A673 (cell line): ENCODE measurements around the gene GJB5. TPM values are rescaled to one million over a fixed set of nuclear protein-coding genes. Genes with fewer than 3 reads are reported as not detected.
A peak's percentile ranks its signal among the peaks of the same experiment; 100 is the strongest.

Experiments used
- BruUV-seq: library from RNA; stranded (reverse); fragments of 400-500 nt; replicated peaks from 2 replicates; lab custom pipeline; 2021; lab: Mats Ljungman, UMichigan
- CTCF ChIA-PET: fragments of 300-600 bp; sonication (Branson Sonifier 250); formaldehyde crosslinking; loops from one replicate; lab custom pipeline; 2022; ENCODE audit warnings: antibody characterized with exemption; lab: Charles Lee
- POLR2A ChIA-PET: fragments of 300-600 bp; sonication (Branson Sonifier 250); formaldehyde crosslinking; loops from one replicate; lab custom pipeline; 2022; ENCODE audit warnings: antibody characterized with exemption; ENCODE audit not compliant: low non-redundant PET; lab: Charles Lee
- DNase-seq: peaks from one replicate; pipeline ENCODE4 v3.0.0-alpha.2; 2015; ENCODE audit warnings: low spot score
- H3K27ac ChIP-seq: fragments of 200-600 bp; sonication (generic); 2 replicates; pipeline ENCODE4 v1.5.1; 2016; ENCODE audit warnings: mixed run types, low read depth, mild to moderate bottlenecking, mixed read lengths, antibody characterized with exemption, low read length; ENCODE audit not compliant: poor library complexity, severe bottlenecking
- H3K27me3 ChIP-seq: fragments of 200-600 bp; sonication (generic); replicated peaks from 2 replicates; pipeline ENCODE4 v1.6.1; 2017; ENCODE audit warnings: mixed run types, low read depth, mild to moderate bottlenecking, mixed read lengths, antibody characterized with exemption, low read length; ENCODE audit not compliant: insufficient read depth, poor library complexity
- H3K36me3 ChIP-seq: fragments of 200-600 bp; sonication (generic); 2 replicates; pipeline ENCODE4 v1.6.1; 2016; ENCODE audit warnings: mixed run types, mild to moderate bottlenecking, mixed read lengths, antibody characterized with exemption, low read length; ENCODE audit not compliant: insufficient read depth, poor library complexity, severe bottlenecking
- H3K4me1 ChIP-seq: fragments of 200-600 bp; sonication (generic); 2 replicates; pipeline ENCODE4 v1.6.1; 2017; ENCODE audit warnings: mixed run types, mild to moderate bottlenecking, mixed read lengths, antibody characterized with exemption, low read length; ENCODE audit not compliant: insufficient read depth, poor library complexity, severe bottlenecking
- H3K4me3 ChIP-seq: fragments of 200-600 bp; sonication (generic); 2 replicates; pipeline ENCODE4 v1.5.1; 2016; ENCODE audit warnings: low read depth, mixed run types, mild to moderate bottlenecking, mixed read lengths, low read length; ENCODE audit not compliant: poor library complexity, severe bottlenecking
- H3K9me3 ChIP-seq: fragments of 200-600 bp; sonication (generic); 2 replicates; pipeline ENCODE4 v1.6.1; 2016; ENCODE audit warnings: mixed run types, low read depth, mild to moderate bottlenecking, mixed read lengths, antibody characterized with exemption, low read length; ENCODE audit not compliant: poor library complexity, severe bottlenecking
- CTCF ChIP-seq: fragments of 300-800, 200-600 bp; sonication (generic); conservative IDR thresholded peaks from 2 replicates; pipeline ENCODE4 v1.5.1; 2017; ENCODE audit warnings: low read depth, mild to moderate bottlenecking, antibody characterized with exemption, low read length, moderate library complexity, mixed read lengths
- EZH2 ChIP-seq: fragments of 200-600 bp; sonication (generic); IDR thresholded peaks from 2 replicates; pipeline ENCODE4 v1.6.1; 2017; ENCODE audit warnings: borderline replicate concordance, low read depth, mild to moderate bottlenecking, mixed read lengths, antibody characterized with exemption, low read length; ENCODE audit not compliant: poor library complexity, severe bottlenecking
- intact Hi-C: fragments of 100-400 bp; cut with micrococcal nuclease; formaldehyde crosslinking; loops from one replicate; pipeline ENCODE4 v1.10.0; 2022; ENCODE audit not compliant: unreplicated experiment
- total RNA-seq: library from RNA; stranded (reverse); gene quantifications from 2 replicates; pipeline ENCODE4 v1.2.3, GENCODE V29; 2021

Gene GJB5
- total RNA-seq, 1 experiment from 2014 or later, result not detected

- CTCF ChIA-PET, result no interaction called here
- no TSS peak for BruUV-seq
- Histone ChIP-seq H3K36me3 (no peaks in the 10 kb centered on the region), H3K27me3 (peaks cover 39% of the 10 kb centered on the region), H3K4me3 (peak overlapping the region; percentile 33), H3K9me3 (no peaks in the 10 kb centered on the region), H3K27ac (no peak overlapping the region), H3K4me1 (no peaks in the 10 kb centered on the region)
- TF ChIP-seq CTCF, result no peak
- no peak for TF ChIP-seq EZH2
- intact Hi-C loops, result no loop called here
- POLR2A ChIA-PET, result no interaction called here
- DNase-seq, result no peak
Measured at GRCh38 chr1:34781844-34782391, 27.1 kb downstream of the GJB5 start.

GRCh38 chr1:34784751-34785221 lies 29.9 kb downstream of the GJB5 start:
- H3K9me3 ChIP-seq, result no peaks in the 10 kb centered on the region
- POLR2A ChIA-PET, result no interaction called here
- H3K36me3 ChIP-seq, result no peaks in the 10 kb centered on the region
- H3K4me1 ChIP-seq, result no peaks in the 10 kb centered on the region
- H3K4me3 ChIP-seq, result no peak overlapping the region
- no peak overlapping the region for H3K27ac ChIP-seq
- intact Hi-C loops, result loop anchor here (5.0 kb wide), 1 partner anchor 68 kb away; no protein-coding TSS in a partner anchor
- H3K27me3 ChIP-seq, result peaks cover 31% of the 10 kb centered on the region
- DNase-seq, result no peak
- no TSS peak for BruUV-seq
- TF ChIP-seq EZH2, result no peak
- TF ChIP-seq CTCF, result no peak
- CTCF ChIA-PET, result no interaction called here

- Histone ChIP-seq H3K36me3 (no peaks in the 10 kb centered on the region), H3K27ac (no peak overlapping the region), H3K27me3 (peaks cover 28% of the 10 kb centered on the region), H3K9me3 (no peaks in the 10 kb centered on the region), H3K4me1 (no peaks in the 10 kb centered on the region), H3K4me3 (no peak overlapping the region)
- no TSS peak for BruUV-seq
- intact Hi-C loops, result loop anchor here (5.0 kb wide), 1 partner anchor 67 kb away; no protein-coding TSS in a partner anchor
- CTCF ChIA-PET, result no interaction called here
- POLR2A ChIA-PET, result no interaction called here
- no peak for TF ChIP-seq EZH2
- DNase-seq, result no peak
Measured at GRCh38 chr1:34785231-34785874, 30.5 kb downstream of the GJB5 start.
